Hepatocyte (in vitro differentiated cells): ENCODE results near the gene SSTR4. TPM values are rescaled to one million over a fixed set of nuclear protein-coding genes. Genes with fewer than 3 reads are reported as not detected.

Source experiments
- DNase-seq: peaks from one replicate; pipeline ENCODE4 v3.0.0-alpha.2; 2016; ENCODE audit warnings: low spot score
- H2AFZ ChIP-seq: fragments of 200-600 bp; sonication (generic); 2 replicates; pipeline ENCODE4 v1.6.0; 2016; ENCODE audit warnings: antibody characterized with exemption, mild to moderate bottlenecking
- H3K27ac ChIP-seq: fragments of 200-600 bp; sonication (generic); 2 replicates; pipeline ENCODE4 v1.5.1; 2016; ENCODE audit warnings: mild to moderate bottlenecking
- H3K27me3 ChIP-seq: fragments of 200-600 bp; sonication (generic); 2 replicates; pipeline ENCODE4 v1.6.1; 2016
- H3K36me3 ChIP-seq: fragments of 200-600 bp; sonication (generic); replicated peaks from 2 replicates; pipeline ENCODE4 v1.5.1; 2016; ENCODE audit warnings: low read depth; ENCODE audit not compliant: insufficient read depth
- H3K4me1 ChIP-seq: fragments of 200-600 bp; sonication (generic); 2 replicates; pipeline ENCODE4 v1.5.1; 2016; ENCODE audit warnings: mild to moderate bottlenecking, moderate library complexity; ENCODE audit not compliant: insufficient read depth
- H3K4me2 ChIP-seq: fragments of 200-600 bp; sonication (generic); 2 replicates; pipeline ENCODE4 v1.6.0; 2016
- H3K4me3 ChIP-seq: fragments of 200-600 bp; sonication (generic); 2 replicates; pipeline ENCODE4 v1.5.1; 2016; ENCODE audit warnings: mild to moderate bottlenecking
- H3K79me2 ChIP-seq: fragments of 200-600 bp; sonication (generic); 2 replicates; pipeline ENCODE4 v1.6.0; 2017; ENCODE audit warnings: mild to moderate bottlenecking
- H3K9me2 ChIP-seq: fragments of 200-600 bp; sonication (generic); replicated peaks from 2 replicates; pipeline ENCODE4 v1.6.0; 2017; ENCODE audit warnings: mild to moderate bottlenecking; ENCODE audit not compliant: insufficient read depth
- H3K9me3 ChIP-seq: fragments of 200-600 bp; sonication (generic); 2 replicates; pipeline ENCODE4 v1.5.1; 2016; ENCODE audit warnings: low read depth, mild to moderate bottlenecking
- H4K20me1 ChIP-seq: fragments of 200-600 bp; sonication (generic); 2 replicates; pipeline ENCODE4 v1.6.0; 2016; ENCODE audit warnings: mild to moderate bottlenecking; ENCODE audit not compliant: insufficient read depth, poor library complexity, severe bottlenecking
- EZH2 ChIP-seq: fragments of 200-600 bp; sonication (generic); IDR thresholded peaks from 2 replicates; pipeline ENCODE4 v1.6.1; 2016; ENCODE audit warnings: antibody characterized with exemption, mild to moderate bottlenecking, borderline replicate concordance
- EZH2phosphoT487 ChIP-seq: fragments of 200-600 bp; sonication (generic); IDR thresholded peaks from one replicate; pipeline ENCODE4 v1.6.1; 2018; ENCODE audit warnings: antibody characterized with exemption, mild to moderate bottlenecking, low read depth, moderate library complexity; ENCODE audit not compliant: unreplicated experiment, severe bottlenecking
- WGBS: methylation state at CpG from one replicate; pipeline ENCODE4 v1.1.6; 2016; ENCODE audit warnings: low lambda C conversion rate; ENCODE audit errors: missing lambda C conversion rate; 5-methylcytosine and 5-hydroxymethylcytosine counted together
- polyA plus RNA-seq: library from polyadenylated mRNA; unstranded; fragments of >200 nt; fragmentation: Nextera tagmentation; extraction: Ambion mirVana; gene quantifications from 2 replicates; pipeline ENCODE4 v1.2.1, GENCODE V29; 2016
- total RNA-seq: library from RNA; depleted of rRNA; stranded (reverse); fragments of >200 nt; gene quantifications from 2 replicates; pipeline ENCODE4 v1.2.3, GENCODE V29; 2014
- TF ChIP-seq, protein P1 (sequence below): fragments of 200-600 bp; sonication (generic); IDR thresholded peaks from 2 replicates; pipeline ENCODE4 v1.5.1; 2016; ENCODE audit warnings: antibody characterized with exemption, mild to moderate bottlenecking; ENCODE audit not compliant: poor library complexity

SSTR4 gene
- total and polyA plus RNA-seq, 2 experiments from 2014 or later, result 0.53 TPM; not detected in 1

DNA sequence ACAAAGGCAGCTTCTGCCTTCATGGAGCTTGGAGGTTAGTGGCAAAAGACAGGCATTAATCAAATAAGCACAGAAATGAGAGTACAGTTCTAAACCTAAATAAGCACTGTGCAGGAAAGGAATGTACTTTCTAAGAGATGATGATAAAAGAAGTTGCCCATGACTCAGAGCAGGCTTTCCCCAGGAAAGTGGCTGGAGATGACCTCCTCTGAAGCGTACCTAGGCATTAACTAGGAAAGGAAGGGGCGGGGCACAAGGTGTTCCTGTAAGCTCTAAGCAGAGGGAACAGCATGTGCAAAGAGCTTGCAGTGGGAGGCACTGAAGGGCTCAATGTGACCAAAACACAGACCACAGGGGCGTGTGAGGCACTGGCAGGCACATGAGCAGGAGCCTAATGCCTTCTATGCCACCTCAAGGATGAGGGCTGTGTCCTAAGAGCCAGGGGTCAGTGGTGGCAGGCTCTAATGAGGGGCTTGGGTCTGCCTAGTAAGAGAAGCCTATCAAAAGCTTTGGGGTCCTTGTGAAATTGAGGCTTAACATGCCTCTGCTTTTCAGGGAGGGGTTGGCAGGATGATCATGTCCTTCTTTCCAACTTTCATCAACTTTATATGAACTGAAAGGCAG is 4.9 kb downstream of the SSTR4 start:
- H3K4me3 ChIP-seq, result no peak overlapping the region
- no peaks in the 10 kb centered on the region for H3K36me3 ChIP-seq
- no peak overlapping the region for H3K27ac ChIP-seq
- no peaks in the 10 kb centered on the region for H3K9me2 ChIP-seq
- WGBS, result 70% methylated on average over 3 of the region's 3 CpGs
- no peak for TF ChIP-seq EZH2
- TF ChIP-seq EZH2phosphoT487, result no peak
- no peaks in the 10 kb centered on the region for H3K4me1 ChIP-seq
- no peak overlapping the region for H2AFZ ChIP-seq
- H3K27me3 ChIP-seq, result peaks cover 33% of the 10 kb centered on the region
- H4K20me1 ChIP-seq, result no peaks in the 10 kb centered on the region
- H3K79me2 ChIP-seq, result no peaks in the 10 kb centered on the region
- peak; percentile 61 for DNase-seq
- no peaks in the 10 kb centered on the region for H3K9me3 ChIP-seq
- H3K4me2 ChIP-seq, result no peak overlapping the region

DNA sequence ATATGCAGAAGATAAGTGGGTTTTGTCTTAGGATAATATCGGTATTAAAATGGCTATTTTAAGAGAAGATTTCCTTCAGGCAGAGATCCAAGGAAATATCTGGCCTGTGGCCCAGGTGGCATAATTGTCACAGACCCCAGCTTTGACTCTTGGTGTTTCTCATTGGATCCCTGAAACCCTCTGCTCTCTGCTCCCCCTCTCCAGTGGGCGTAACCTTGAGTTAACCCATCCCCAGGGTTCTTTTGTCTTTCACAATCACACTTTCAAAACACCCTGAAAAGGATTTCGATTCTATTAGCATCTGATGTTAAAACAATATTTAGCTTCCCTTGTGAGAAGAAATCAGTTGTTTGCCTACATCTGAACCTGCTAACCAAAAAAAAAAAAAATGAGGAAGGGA is 7.2 kb downstream of the SSTR4 start:
- Histone ChIP-seq H3K36me3 (no peaks in the 10 kb centered on the region), H3K9me2 (no peaks in the 10 kb centered on the region), H4K20me1 (no peaks in the 10 kb centered on the region), H2AFZ (no peak overlapping the region), H3K4me3 (no peak overlapping the region), H3K27ac (no peak overlapping the region), H3K79me2 (peaks cover 7% of the 10 kb centered on the region), H3K27me3 (peaks cover 14% of the 10 kb centered on the region), H3K4me1 (no peaks in the 10 kb centered on the region), H3K9me3 (no peaks in the 10 kb centered on the region), H3K4me2 (no peak overlapping the region)
- no peak for DNase-seq
- WGBS, result 58% methylated on average over 3 of the region's 3 CpGs
- TF ChIP-seq EZH2phosphoT487 (no peak), EZH2 (no peak)
- TF ChIP-seq, protein P1, sequence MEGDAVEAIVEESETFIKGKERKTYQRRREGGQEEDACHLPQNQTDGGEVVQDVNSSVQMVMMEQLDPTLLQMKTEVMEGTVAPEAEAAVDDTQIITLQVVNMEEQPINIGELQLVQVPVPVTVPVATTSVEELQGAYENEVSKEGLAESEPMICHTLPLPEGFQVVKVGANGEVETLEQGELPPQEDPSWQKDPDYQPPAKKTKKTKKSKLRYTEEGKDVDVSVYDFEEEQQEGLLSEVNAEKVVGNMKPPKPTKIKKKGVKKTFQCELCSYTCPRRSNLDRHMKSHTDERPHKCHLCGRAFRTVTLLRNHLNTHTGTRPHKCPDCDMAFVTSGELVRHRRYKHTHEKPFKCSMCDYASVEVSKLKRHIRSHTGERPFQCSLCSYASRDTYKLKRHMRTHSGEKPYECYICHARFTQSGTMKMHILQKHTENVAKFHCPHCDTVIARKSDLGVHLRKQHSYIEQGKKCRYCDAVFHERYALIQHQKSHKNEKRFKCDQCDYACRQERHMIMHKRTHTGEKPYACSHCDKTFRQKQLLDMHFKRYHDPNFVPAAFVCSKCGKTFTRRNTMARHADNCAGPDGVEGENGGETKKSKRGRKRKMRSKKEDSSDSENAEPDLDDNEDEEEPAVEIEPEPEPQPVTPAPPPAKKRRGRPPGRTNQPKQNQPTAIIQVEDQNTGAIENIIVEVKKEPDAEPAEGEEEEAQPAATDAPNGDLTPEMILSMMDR, result no peak

DNA sequence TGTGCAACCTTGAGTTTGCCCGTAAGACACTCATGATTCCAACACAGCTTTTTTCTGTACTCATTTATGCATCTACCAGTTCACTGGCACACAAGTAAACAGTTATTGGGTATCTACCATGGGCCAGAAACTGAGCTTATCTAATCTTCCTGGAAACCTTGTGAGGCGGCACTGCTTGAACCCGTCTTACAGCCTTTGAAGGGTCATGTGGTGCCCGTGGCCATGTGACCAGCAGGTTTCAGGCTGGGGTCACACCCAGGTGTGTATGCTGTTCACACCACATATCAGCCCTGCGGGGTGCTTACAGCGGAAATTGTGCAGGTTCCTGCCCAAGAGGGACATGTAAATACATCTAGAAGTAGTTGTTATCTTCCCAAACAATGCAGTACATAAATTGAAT is 8.3 kb downstream of the SSTR4 start:
- H4K20me1 ChIP-seq, result no peaks in the 10 kb centered on the region
- no peak overlapping the region for H2AFZ ChIP-seq
- TF ChIP-seq, protein P1, result no peak
- TF ChIP-seq EZH2 (no peak), EZH2phosphoT487 (no peak)
- no peak overlapping the region for H3K27ac ChIP-seq
- peaks cover 7% of the 10 kb centered on the region for H3K79me2 ChIP-seq
- WGBS, result 89% methylated on average over 6 of the region's 6 CpGs
- DNase-seq, result no peak
- H3K4me3 ChIP-seq, result no peak overlapping the region
- peaks cover 15% of the 10 kb centered on the region for H3K27me3 ChIP-seq
- H3K4me1 ChIP-seq, result peaks cover 7% of the 10 kb centered on the region
- no peaks in the 10 kb centered on the region for H3K9me2 ChIP-seq
- H3K4me2 ChIP-seq, result no peak overlapping the region
- H3K36me3 ChIP-seq, result no peaks in the 10 kb centered on the region
- no peaks in the 10 kb centered on the region for H3K9me3 ChIP-seq

DNA sequence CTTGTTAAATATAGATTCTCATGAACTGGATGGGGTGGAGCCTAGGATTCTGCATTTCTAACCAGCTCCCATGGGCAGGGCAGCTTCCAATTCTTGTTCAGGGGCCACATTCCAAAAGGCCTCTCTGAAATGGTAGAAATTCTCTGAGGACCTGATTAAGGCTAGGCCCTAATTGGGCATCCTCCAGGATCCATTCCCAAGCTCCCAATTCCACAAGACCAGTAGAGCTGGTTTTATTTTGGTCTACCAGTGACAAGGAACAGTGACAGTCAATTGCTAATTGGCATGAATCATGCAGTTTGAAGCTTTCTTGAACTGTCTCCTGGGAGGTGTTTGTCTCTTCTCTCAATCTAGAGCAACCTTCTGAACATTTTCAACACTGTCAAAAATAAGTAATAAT is 11.3 kb downstream of the SSTR4 start:
- peak overlapping the region; percentile 0 for H3K4me3 ChIP-seq
- peaks cover 14% of the 10 kb centered on the region for H3K27me3 ChIP-seq
- no peaks in the 10 kb centered on the region for H4K20me1 ChIP-seq
- no peak for DNase-seq
- H2AFZ ChIP-seq, result no peak overlapping the region
- peak overlapping the region; percentile 97 for H3K4me2 ChIP-seq
- no peaks in the 10 kb centered on the region for H3K36me3 ChIP-seq
- H3K9me3 ChIP-seq, result no peaks in the 10 kb centered on the region
- no peak overlapping the region for H3K27ac ChIP-seq
- no peaks in the 10 kb centered on the region for H3K9me2 ChIP-seq
- H3K79me2 ChIP-seq, result peaks cover 7% of the 10 kb centered on the region
- peaks cover 25% of the 10 kb centered on the region for H3K4me1 ChIP-seq
- TF ChIP-seq EZH2phosphoT487, result no peak
- TF ChIP-seq, protein P1, result no peak
- TF ChIP-seq EZH2, result no peak
